GM21619 (cell line): Measurements from ENCODE around the gene KLHL22.

Experiments
- ATAC-seq: cut with Tn5 transposase; IDR thresholded peaks from one replicate; pipeline ENCODE4 v1.9.1; 2021; ENCODE audit not compliant: unreplicated experiment

KLHL22 gene

GRCh38 chr22:20434773-20435172 is 60.8 kb downstream of the KLHL22 start:
- ATAC-seq: no peak

GRCh38 chr22:20434264-20434751 is 61.3 kb downstream of the KLHL22 start:
- ATAC-seq: no peak

- ATAC-seq: no peak
Observed at GRCh38 chr22:20433686-20434241, 61.8 kb downstream of the KLHL22 start.

GRCh38 chr22:20433191-20433590 is 62.4 kb downstream of the KLHL22 start:
- ATAC-seq: no peak

GRCh38 chr22:20432244-20432686 is 63.3 kb downstream of the KLHL22 start:
- no peak for ATAC-seq

- no peak for ATAC-seq
Observed at GRCh38 chr22:20431511-20432192, 63.9 kb downstream of the KLHL22 start.

GRCh38 chr22:20430720-20431510 is 64.7 kb downstream of the KLHL22 start:
- no peak for ATAC-seq

GRCh38 chr22:20430101-20430719 is 65.4 kb downstream of the KLHL22 start:
- no peak for ATAC-seq

GRCh38 chr22:20429254-20430100 is 66.1 kb downstream of the KLHL22 start:
- no peak for ATAC-seq

GRCh38 chr22:20428496-20429253 is 66.9 kb downstream of the KLHL22 start:
- no peak for ATAC-seq

GRCh38 chr22:20427945-20428417 is 67.6 kb downstream of the KLHL22 start:
- no peak for ATAC-seq

- ATAC-seq: no peak
Observed at GRCh38 chr22:20427104-20427944, 68.3 kb downstream of the KLHL22 start.

GRCh38 chr22:20426259-20426615 is 69.4 kb downstream of the KLHL22 start:
- no peak for ATAC-seq

GRCh38 chr22:20425566-20426258 is 69.9 kb downstream of the KLHL22 start:
- no peak for ATAC-seq

GRCh38 chr22:20424932-20425565 is 70.5 kb downstream of the KLHL22 start:
- no peak for ATAC-seq

GRCh38 chr22:20424568-20424931 is 71.0 kb downstream of the KLHL22 start:
- no peak for ATAC-seq

GRCh38 chr22:20423906-20424551 is 71.6 kb downstream of the KLHL22 start:
- no peak for ATAC-seq
